ENCODE measurements around the gene PBOV1. TPM values are rescaled to one million over a fixed set of nuclear protein-coding genes. Genes with fewer than 3 reads are reported as not detected.

The PBOV1 gene
- polyA plus RNA-seq, 2 of the 4 experiments (the other 2 are of a cell fraction): not detected

DNA sequence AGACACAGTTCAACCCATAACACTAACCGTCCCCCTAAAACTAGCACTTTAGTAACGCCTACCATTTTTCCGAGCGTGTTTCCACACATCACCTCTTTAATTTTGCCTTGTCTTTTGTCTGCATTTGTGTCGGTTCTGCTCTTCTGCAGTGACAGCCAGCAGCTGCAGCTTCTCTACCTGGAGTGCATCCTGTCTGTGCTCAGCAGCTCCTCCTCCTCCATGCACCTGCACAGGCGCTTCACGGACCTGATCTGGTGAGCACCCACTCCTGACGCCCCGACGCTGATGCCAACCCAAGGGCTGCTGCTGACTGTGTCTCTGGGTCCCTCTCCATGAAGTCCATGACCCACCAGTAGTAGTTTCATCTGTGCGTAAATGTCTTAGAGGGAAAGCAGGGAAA lies 35.4 kb upstream of the PBOV1 start:
- Histone ChIP-seq H3K27ac (no peak overlapping the region), H3K9me3 (no peaks in the 10 kb centered on the region), H3K4me2 (no peak overlapping the region), H3K4me3 (no peak overlapping the region), H3K4me1 (no peaks in the 10 kb centered on the region)
- ChIA-PET CTCF (no interaction called here), POLR2A (no interaction called here)
- DNase-seq (ENCODE audit: low read depth in 1 of 2, low spot score in 1 of 2): no peak
- no peak for FAIRE-seq
- TF ChIP-seq HOXB13 (CRISPR knock-in tag; IDR thresholded peaks at IDR 0.05; ENCODE audit: low read depth) (no peak), E2F6 (IDR thresholded peaks at IDR 0.05; ENCODE audit: borderline replicate concordance, low read depth) (no peak), TP53 (CRISPR knock-in tag; IDR thresholded peaks at IDR 0.05) (no peak), CEBPB (IDR thresholded peaks at IDR 0.05) (no peak), CHD2 (IDR thresholded peaks at IDR 0.05; ENCODE audit: low read length, partially characterized antibody) (no peak), POLR2A (IDR thresholded peaks at IDR 0.05; ENCODE audit: low read length) (no peak)
- TF ChIP-seq, protein P1, sequence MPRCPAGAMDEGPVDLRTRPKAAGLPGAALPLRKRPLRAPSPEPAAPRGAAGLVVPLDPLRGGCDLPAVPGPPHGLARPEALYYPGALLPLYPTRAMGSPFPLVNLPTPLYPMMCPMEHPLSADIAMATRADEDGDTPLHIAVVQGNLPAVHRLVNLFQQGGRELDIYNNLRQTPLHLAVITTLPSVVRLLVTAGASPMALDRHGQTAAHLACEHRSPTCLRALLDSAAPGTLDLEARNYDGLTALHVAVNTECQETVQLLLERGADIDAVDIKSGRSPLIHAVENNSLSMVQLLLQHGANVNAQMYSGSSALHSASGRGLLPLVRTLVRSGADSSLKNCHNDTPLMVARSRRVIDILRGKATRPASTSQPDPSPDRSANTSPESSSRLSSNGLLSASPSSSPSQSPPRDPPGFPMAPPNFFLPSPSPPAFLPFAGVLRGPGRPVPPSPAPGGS (IDR thresholded peaks at IDR 0.05): no peak
- ATAC-seq: no peak
- 93% methylated on average over 10 of the region's 11 CpGs for WGBS (ENCODE audit: missing lambda C conversion rate)

DNA sequence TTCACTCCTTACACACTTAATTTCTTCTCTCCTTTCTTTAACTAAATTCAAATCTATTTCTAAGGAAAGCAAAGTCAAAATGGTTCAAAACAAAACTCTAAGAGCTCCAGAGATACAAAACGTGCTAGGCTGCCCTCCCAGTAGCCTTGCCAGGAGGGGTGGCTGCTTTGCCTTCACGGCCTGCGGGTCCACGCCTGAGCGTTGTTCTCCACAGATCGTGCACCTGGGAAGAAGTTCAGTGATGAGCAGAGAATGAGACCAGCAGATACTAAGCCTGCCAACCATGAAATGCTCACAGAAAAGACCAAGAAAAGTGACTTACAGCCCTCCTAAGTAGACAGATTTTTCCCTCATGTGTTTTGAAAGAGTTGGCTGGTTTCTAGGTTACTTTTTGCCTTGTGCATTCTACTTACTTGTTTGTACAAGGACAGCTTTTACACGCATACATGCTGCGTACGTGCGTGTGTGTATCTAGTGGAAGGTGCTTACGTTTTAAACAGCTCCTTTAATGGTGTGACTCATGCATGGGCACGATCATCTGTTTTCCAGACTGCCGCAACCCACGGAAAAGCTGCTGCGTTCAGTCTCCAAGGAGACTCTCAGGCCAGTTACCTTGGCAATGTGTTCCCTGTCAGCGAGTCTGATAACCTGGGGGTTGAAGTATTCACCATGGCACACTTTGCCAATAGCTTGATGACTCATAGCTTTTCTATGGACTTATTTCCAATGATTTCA lies 32.4 kb upstream of the PBOV1 start:
- DNase-seq (ENCODE audit: low read depth in 1 of 2, low spot score in 1 of 2) (no peak), ATAC-seq (no peak), FAIRE-seq (no peak)
- no peaks in the 10 kb centered on the region for H3K4me1 ChIP-seq
- no peak overlapping the region for H3K4me2 ChIP-seq
- H3K27ac ChIP-seq: no peak overlapping the region
- H3K4me3 ChIP-seq: no peak overlapping the region
- ChIA-PET POLR2A (no interaction called here), CTCF (no interaction called here)
- no peaks in the 10 kb centered on the region for H3K9me3 ChIP-seq
- 79% methylated on average over 16 of the region's 16 CpGs for WGBS (ENCODE audit: missing lambda C conversion rate)
- TF ChIP-seq ATOH8 (CRISPR knock-in tag; IDR thresholded peaks at IDR 0.05; ENCODE audit: low read depth) (no peak), RFX5 (IDR thresholded peaks at IDR 0.05) (no peak), FOSB (CRISPR knock-in tag; IDR thresholded peaks at IDR 0.05) (no peak), KDM1A (IDR thresholded peaks at IDR 0.05; ENCODE audit: low read depth) (no peak), JUNB (IDR thresholded peaks at IDR 0.05) (no peak), NR3C1 (IDR thresholded peaks at IDR 0.05) (no peak), NPAS2 (CRISPR knock-in tag; IDR thresholded peaks at IDR 0.05; ENCODE audit: borderline replicate concordance) (no peak), HMGXB4 (CRISPR knock-in tag; IDR thresholded peaks at IDR 0.05; ENCODE audit: borderline replicate concordance) (no peak), MAX (IDR thresholded peaks at IDR 0.05) (no peak), BHLHE40 (IDR thresholded peaks at IDR 0.05; ENCODE audit: low read depth, low read length) (no peak), CEBPB (IDR thresholded peaks at IDR 0.05) (no peak), GATA3 (IDR thresholded peaks at IDR 0.05; ENCODE audit: borderline replicate concordance) (no peak)

DNA sequence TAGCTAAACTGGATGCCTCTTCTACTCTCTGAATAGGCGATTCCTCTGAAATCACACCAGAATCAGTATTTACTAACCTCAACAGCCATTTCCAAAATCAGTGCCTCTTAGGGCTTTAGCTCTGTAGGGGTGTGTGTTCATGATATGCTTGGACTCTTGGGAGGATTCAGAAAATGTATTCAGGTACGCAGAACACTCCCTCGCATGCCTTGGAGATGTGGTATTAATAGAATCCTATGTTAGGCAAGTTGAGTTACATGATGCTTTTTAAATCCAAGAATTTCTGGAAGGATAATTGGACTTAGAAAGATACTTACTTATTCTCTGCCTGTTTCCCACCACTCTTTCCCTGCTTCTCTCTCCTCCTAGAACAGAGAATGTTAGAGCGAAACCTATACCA lies 31.8 kb upstream of the PBOV1 start:
- Histone ChIP-seq H3K4me3 (no peak overlapping the region), H3K27ac (no peak overlapping the region), H3K9me3 (no peaks in the 10 kb centered on the region), H3K4me1 (no peaks in the 10 kb centered on the region), H3K4me2 (no peak overlapping the region)
- WGBS (ENCODE audit: missing lambda C conversion rate): 88% methylated on average over 4 of the region's 4 CpGs
- no peak for ATAC-seq
- CTCF ChIA-PET: no interaction called here
- DNase-seq (ENCODE audit: low read depth in 1 of 2, low spot score in 1 of 2): no peak
- no peak for FAIRE-seq
- POLR2A ChIA-PET: no interaction called here
- TF ChIP-seq, protein P1 (IDR thresholded peaks at IDR 0.05): no peak
- TF ChIP-seq KDM1A (IDR thresholded peaks at IDR 0.05; ENCODE audit: low read depth) (no peak), CBX8 (IDR thresholded peaks at IDR 0.05) (no peak), POLR2A (IDR thresholded peaks at IDR 0.05; ENCODE audit: low read length) (no peak), PHF8 (IDR thresholded peaks at IDR 0.05; ENCODE audit: borderline replicate concordance, low read depth) (no peak), HOXB13 (CRISPR knock-in tag; IDR thresholded peaks at IDR 0.05; ENCODE audit: low read depth) (no peak), HDAC2 (IDR thresholded peaks at IDR 0.05) (no peak), SREBF2 (IDR thresholded peaks at IDR 0.05) (no peak), FOSL2 (IDR thresholded peaks at IDR 0.05) (no peak), FOSL2 (CRISPR knock-in tag; IDR thresholded peaks at IDR 0.05) (no peak), BHLHE40 (IDR thresholded peaks at IDR 0.05; ENCODE audit: low read depth, low read length) (no peak), FOXS1 (CRISPR knock-in tag; IDR thresholded peaks at IDR 0.05) (no peak), ATOH8 (CRISPR knock-in tag; IDR thresholded peaks at IDR 0.05; ENCODE audit: low read depth) (no peak)
- TF ChIP-seq, protein P2, sequence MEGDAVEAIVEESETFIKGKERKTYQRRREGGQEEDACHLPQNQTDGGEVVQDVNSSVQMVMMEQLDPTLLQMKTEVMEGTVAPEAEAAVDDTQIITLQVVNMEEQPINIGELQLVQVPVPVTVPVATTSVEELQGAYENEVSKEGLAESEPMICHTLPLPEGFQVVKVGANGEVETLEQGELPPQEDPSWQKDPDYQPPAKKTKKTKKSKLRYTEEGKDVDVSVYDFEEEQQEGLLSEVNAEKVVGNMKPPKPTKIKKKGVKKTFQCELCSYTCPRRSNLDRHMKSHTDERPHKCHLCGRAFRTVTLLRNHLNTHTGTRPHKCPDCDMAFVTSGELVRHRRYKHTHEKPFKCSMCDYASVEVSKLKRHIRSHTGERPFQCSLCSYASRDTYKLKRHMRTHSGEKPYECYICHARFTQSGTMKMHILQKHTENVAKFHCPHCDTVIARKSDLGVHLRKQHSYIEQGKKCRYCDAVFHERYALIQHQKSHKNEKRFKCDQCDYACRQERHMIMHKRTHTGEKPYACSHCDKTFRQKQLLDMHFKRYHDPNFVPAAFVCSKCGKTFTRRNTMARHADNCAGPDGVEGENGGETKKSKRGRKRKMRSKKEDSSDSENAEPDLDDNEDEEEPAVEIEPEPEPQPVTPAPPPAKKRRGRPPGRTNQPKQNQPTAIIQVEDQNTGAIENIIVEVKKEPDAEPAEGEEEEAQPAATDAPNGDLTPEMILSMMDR (IDR thresholded peaks at IDR 0.05): no peak

Measured in A549 (cell line).